Left lobe of liver (tissue), 2 donors: ENCODE data around the gene MRO. TPM values are rescaled to one million over a fixed set of nuclear protein-coding genes. Genes with fewer than 3 reads are reported as not detected.

Experiments used
- ATAC-seq: fragments of 200-7000 bp; cut with Tn5 transposase; one replicate; pipeline ENCODE4 v1.9.1; 2020; ENCODE audit warnings: mild to moderate bottlenecking, moderate library complexity
- DNase-seq: peaks from one replicate; pipeline ENCODE4 v3.0.0-alpha.2; 2020; ENCODE audit warnings: low spot score
- total RNA-seq: library from RNA; stranded (reverse); gene quantifications from one replicate; pipeline ENCODE4 v1.2.1, GENCODE V29; 2021
- donor health status: DM: no; HTN: no; CAD: no; lungs with moderate emphysema.
- donor health status: DM: no; HTN: yes; CAD: no.

MRO gene
- total RNA-seq, 1 donor from 2014 or later: 12.0 TPM

GRCh38 chr18:50748243-50749229 is 71.3 kb downstream of the MRO start:
- ATAC-seq (no peak), DNase-seq (no peak)

DNA sequence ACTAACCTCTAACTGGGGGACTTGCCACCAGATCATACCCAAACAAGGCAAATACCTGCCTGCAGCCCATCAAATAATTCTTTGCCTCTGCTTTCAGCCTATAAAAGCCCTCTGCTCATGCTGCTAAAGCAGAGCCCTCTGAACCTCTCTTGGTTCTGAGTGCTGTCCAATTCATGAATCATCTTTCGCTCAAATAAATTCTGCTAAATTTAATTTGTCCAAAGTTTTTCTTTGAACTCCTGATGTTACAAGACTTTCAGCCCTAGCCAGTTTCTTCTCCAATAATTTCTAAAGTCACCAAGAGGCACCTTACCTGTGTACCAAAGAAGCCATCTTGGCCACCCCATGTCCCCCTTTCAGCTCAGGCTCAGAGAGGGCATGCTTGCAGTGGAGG is 72.0 kb downstream of the MRO start:
- DNase-seq (no peak), ATAC-seq (no peak)

DNA sequence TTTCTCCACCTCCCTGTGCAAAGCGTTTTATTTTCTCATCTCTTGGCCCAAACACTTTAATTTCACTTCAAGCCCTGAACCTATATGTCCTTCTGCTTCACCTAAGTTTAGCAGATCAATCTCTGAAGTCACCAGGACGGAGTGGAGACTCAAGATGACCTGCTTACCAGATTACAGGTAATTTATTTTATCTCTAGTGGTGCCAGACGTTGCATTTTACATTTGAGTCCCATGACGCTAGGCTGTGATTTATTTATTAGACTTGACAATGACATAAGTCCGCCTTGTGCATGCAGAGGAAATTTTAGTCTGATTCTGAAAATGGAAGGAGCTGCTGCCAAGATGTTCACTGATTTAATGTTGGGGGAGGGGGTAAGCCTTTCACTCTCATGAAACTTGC is 73.9 kb downstream of the MRO start:
- ATAC-seq (no peak), DNase-seq (no peak)

Other genes with a start within 250 kb of the MRO start
- 13.2 TPM for gene ME2, start 59.1 kb upstream of the MRO start, total RNA-seq
- gene ELAC1, start 148.0 kb upstream of the MRO start, total RNA-seq: 5.2 TPM
- gene SMAD4, start 210.2 kb upstream of the MRO start, total RNA-seq: 54.6 TPM